ENCODE results near the gene USP25.

Gene USP25

GRCh38 chr21:15775291-15775690 is 45.5 kb downstream of the USP25 start:
- H3K18ac ChIP-seq (ENCODE audit: low read length) = no peak overlapping the region
- H3K27me3 ChIP-seq (ENCODE audit: insufficient read depth, low read length, poor library complexity) = no peaks in the 10 kb centered on the region
- no peak overlapping the region for H2BK120ac ChIP-seq (ENCODE audit: low read depth, low read length)
- no peak overlapping the region for H3K9ac ChIP-seq (ENCODE audit: low read length)
- no peaks in the 10 kb centered on the region for H3K36me3 ChIP-seq (ENCODE audit: control insufficient read depth, insufficient read depth, low read length)
- no peak overlapping the region for H3K23ac ChIP-seq (ENCODE audit: low read length)
- no peak overlapping the region for H3K4ac ChIP-seq (ENCODE audit: low read depth, low read length)
- no peak overlapping the region for H4K5ac ChIP-seq (ENCODE audit: low read length)
- H3K4me3 ChIP-seq (ENCODE audit: low read length) = no peak overlapping the region
- H3K56ac ChIP-seq (ENCODE audit: low read length) = no peak overlapping the region
- H3K4me1 ChIP-seq (ENCODE audit: control insufficient read depth, low read depth, low read length) = peaks cover 4% of the 10 kb centered on the region
- H2AK5ac ChIP-seq (ENCODE audit: low read length) = no peak overlapping the region
- no CpG with 5 or more reads among the region's 4 CpGs for WGBS (ENCODE audit: extremely low coverage, insufficient coverage, low lambda C conversion rate)
- H3K27ac ChIP-seq (ENCODE audit: low read depth, low read length) = no peak overlapping the region
- peaks cover 7% of the 10 kb centered on the region for H3K79me2 ChIP-seq (ENCODE audit: control insufficient read depth, insufficient read depth, low read length)
- no peak overlapping the region for H4K8ac ChIP-seq (ENCODE audit: low read depth, low read length)
- no peak overlapping the region for H2BK5ac ChIP-seq (ENCODE audit: low read length)
- peak; percentile 44 for DNase-seq
- no peaks in the 10 kb centered on the region for H3K79me1 ChIP-seq (ENCODE audit: low read length)
- no peak overlapping the region for H3K4me2 ChIP-seq (ENCODE audit: low read length)
- no peak overlapping the region for H2BK15ac ChIP-seq (replicated peaks; ENCODE audit: low read depth)

DNA sequence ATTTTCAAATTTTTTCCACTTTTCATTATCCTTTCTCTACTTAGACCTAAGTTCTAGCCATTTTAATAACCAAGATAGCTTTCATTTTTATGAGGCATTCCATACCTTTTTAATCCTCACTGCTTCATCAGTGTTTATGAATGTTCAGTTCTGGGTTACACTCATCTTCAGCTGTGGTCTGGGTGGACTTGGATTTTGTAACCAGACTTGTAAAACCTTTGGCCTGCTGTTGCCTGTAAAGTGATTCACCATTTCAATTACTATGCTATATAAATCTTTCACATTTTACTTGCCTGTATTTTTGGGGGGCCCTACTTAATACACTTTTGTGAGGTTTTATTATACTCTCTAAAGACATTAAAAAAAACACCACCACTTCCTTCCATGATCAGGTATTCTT is 46.2 kb downstream of the USP25 start:
- H3K79me1 ChIP-seq (ENCODE audit: low read length) = peaks cover under 1% of the 10 kb centered on the region
- no peak overlapping the region for H3K56ac ChIP-seq (ENCODE audit: low read length)
- H3K4ac ChIP-seq (ENCODE audit: low read depth, low read length) = no peak overlapping the region
- no peaks in the 10 kb centered on the region for H3K27me3 ChIP-seq (ENCODE audit: insufficient read depth, low read length, poor library complexity)
- peaks cover 7% of the 10 kb centered on the region for H3K79me2 ChIP-seq (ENCODE audit: control insufficient read depth, insufficient read depth, low read length)
- no peak overlapping the region for H3K27ac ChIP-seq (ENCODE audit: low read depth, low read length)
- no peak overlapping the region for H4K8ac ChIP-seq (ENCODE audit: low read depth, low read length)
- H3K23ac ChIP-seq (ENCODE audit: low read length) = no peak overlapping the region
- H2BK5ac ChIP-seq (ENCODE audit: low read length) = no peak overlapping the region
- no peak overlapping the region for H3K9ac ChIP-seq (ENCODE audit: low read length)
- no peak overlapping the region for H2BK120ac ChIP-seq (ENCODE audit: low read depth, low read length)
- H3K18ac ChIP-seq (ENCODE audit: low read length) = no peak overlapping the region
- peaks cover 4% of the 10 kb centered on the region for H3K4me1 ChIP-seq (ENCODE audit: control insufficient read depth, low read depth, low read length)
- DNase-seq = no peak
- H2BK15ac ChIP-seq (replicated peaks; ENCODE audit: low read depth) = no peak overlapping the region
- H3K36me3 ChIP-seq (ENCODE audit: control insufficient read depth, insufficient read depth, low read length) = no peaks in the 10 kb centered on the region
- H3K4me2 ChIP-seq (ENCODE audit: low read length) = no peak overlapping the region
- no peak overlapping the region for H2AK5ac ChIP-seq (ENCODE audit: low read length)
- H4K5ac ChIP-seq (ENCODE audit: low read length) = no peak overlapping the region
- no peak overlapping the region for H3K4me3 ChIP-seq (ENCODE audit: low read length)

DNA sequence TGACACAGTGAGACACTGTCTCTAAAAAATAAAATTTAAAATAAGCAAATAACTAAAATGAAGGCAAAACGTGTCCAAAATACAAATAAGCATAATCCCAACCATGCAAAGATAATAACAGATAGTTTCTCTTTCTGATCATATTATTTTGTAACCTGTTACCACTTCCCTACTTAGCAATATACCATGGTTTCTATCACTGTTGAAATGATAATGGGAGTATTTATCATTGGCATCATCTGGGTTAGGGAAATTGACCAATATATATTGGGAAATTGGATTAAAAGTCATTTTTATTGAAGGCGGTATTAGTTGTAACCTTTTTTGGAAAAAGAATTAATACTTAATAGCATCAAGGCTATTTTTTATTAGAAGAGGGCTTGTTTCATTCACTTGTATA is 47.0 kb downstream of the USP25 start:
- no peak overlapping the region for H3K27ac ChIP-seq (ENCODE audit: low read depth, low read length)
- no peak overlapping the region for H3K56ac ChIP-seq (ENCODE audit: low read length)
- DNase-seq = no peak

DNA sequence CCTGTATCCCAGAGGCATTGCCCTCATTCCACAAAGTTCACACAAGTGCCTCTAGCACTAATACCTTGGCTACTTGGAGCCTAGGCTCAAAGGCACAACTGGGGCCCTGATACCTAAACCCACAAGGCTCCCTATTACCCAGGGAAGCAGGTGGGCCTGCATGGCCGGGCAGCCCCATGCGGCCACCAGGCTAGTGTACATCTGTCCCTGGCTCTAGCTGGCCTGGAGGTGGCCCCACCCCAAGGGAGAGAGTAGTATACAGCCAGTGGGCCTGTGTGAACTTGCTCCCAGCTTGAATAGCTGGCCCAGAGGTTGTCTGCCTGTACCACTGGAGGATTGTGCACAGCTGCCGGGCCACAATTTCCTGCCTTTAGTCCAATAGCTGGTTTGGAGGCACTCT is 52.2 kb downstream of the USP25 start:
- Histone ChIP-seq H3K27me3 (ENCODE audit: insufficient read depth, low read length, poor library complexity) (no peaks in the 10 kb centered on the region), H3K4me1 (ENCODE audit: control insufficient read depth, low read depth, low read length) (no peaks in the 10 kb centered on the region), H3K18ac (ENCODE audit: low read length) (no peak overlapping the region), H2BK15ac (replicated peaks; ENCODE audit: low read depth) (no peak overlapping the region), H3K4me2 (ENCODE audit: low read length) (no peak overlapping the region), H3K36me3 (ENCODE audit: control insufficient read depth, insufficient read depth, low read length) (peaks cover 6% of the 10 kb centered on the region), H3K56ac (ENCODE audit: low read length) (no peak overlapping the region), H2AK5ac (ENCODE audit: low read length) (no peak overlapping the region), H2BK120ac (ENCODE audit: low read depth, low read length) (no peak overlapping the region), H3K23ac (ENCODE audit: low read length) (no peak overlapping the region), H4K5ac (ENCODE audit: low read length) (no peak overlapping the region), H3K27ac (ENCODE audit: low read depth, low read length) (no peak overlapping the region), H4K8ac (ENCODE audit: low read depth, low read length) (no peak overlapping the region), H3K79me2 (ENCODE audit: control insufficient read depth, insufficient read depth, low read length) (no peaks in the 10 kb centered on the region), H3K4me3 (ENCODE audit: low read length) (no peak overlapping the region), H3K9ac (ENCODE audit: low read length) (no peak overlapping the region), H3K4ac (ENCODE audit: low read depth, low read length) (no peak overlapping the region), H3K79me1 (ENCODE audit: low read length) (peaks cover 10% of the 10 kb centered on the region), H2BK5ac (ENCODE audit: low read length) (no peak overlapping the region)
- DNase-seq = no peak
- WGBS (ENCODE audit: extremely low coverage, insufficient coverage, low lambda C conversion rate) = no CpG with 5 or more reads among the region's 3 CpGs

More for the DNA sequence above, 47.0 kb downstream of the USP25 start:
- no peak overlapping the region for H3K4me2 ChIP-seq (ENCODE audit: low read length)
- no peak overlapping the region for H3K9ac ChIP-seq (ENCODE audit: low read length)
- H4K5ac ChIP-seq (ENCODE audit: low read length) = no peak overlapping the region
- no peaks in the 10 kb centered on the region for H3K27me3 ChIP-seq (ENCODE audit: insufficient read depth, low read length, poor library complexity)
- no peak overlapping the region for H2BK15ac ChIP-seq (replicated peaks; ENCODE audit: low read depth)
- no peak overlapping the region for H4K8ac ChIP-seq (ENCODE audit: low read depth, low read length)
- no peak overlapping the region for H3K4ac ChIP-seq (ENCODE audit: low read depth, low read length)
- H2BK120ac ChIP-seq (ENCODE audit: low read depth, low read length) = no peak overlapping the region
- no peak overlapping the region for H3K23ac ChIP-seq (ENCODE audit: low read length)
- no peak overlapping the region for H3K4me3 ChIP-seq (ENCODE audit: low read length)
- H3K36me3 ChIP-seq (ENCODE audit: control insufficient read depth, insufficient read depth, low read length) = no peaks in the 10 kb centered on the region
- no peak overlapping the region for H3K18ac ChIP-seq (ENCODE audit: low read length)
- no peak overlapping the region for H2AK5ac ChIP-seq (ENCODE audit: low read length)
- H3K79me2 ChIP-seq (ENCODE audit: control insufficient read depth, insufficient read depth, low read length) = peaks cover 5% of the 10 kb centered on the region
- peaks cover 4% of the 10 kb centered on the region for H3K4me1 ChIP-seq (ENCODE audit: control insufficient read depth, low read depth, low read length)
- 100% methylated on average over 1 of the region's 2 CpGs for WGBS (ENCODE audit: extremely low coverage, insufficient coverage, low lambda C conversion rate)
- H2BK5ac ChIP-seq (ENCODE audit: low read length) = no peak overlapping the region
- peaks cover 6% of the 10 kb centered on the region for H3K79me1 ChIP-seq (ENCODE audit: low read length)

DNA sequence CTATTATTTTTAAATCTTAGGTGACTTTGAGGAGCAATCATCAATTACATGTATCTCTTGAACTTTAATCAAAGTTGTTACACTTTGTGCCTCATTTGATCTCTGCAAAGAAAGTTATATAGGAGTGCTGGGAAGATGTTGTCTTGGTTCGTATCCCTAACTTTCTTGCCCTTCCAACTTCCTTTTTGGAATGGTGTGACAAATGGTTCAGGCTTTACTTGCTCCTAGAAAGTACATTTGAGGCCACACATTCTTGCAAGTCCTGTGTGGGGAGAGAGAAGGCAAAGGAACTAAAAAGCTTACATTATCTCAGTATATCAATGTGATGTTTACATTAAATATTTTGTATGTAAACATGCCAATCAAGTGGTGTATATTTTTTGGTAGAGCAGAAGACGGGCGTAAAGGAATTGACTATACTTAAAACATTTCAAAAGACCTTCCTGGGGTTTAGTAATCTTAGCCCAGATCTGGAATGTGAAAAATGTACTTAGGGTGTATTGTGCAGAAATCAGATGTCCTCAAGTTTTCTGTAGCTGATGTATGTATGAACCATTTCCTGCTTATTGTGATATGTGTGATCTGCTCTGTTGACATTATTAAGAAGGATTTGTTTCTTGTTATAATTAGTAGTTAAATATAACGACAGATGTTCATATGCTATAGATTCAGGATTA is 59.2 kb downstream of the USP25 start:
- no peak overlapping the region for H2AK5ac ChIP-seq (ENCODE audit: low read length)
- H4K8ac ChIP-seq (ENCODE audit: low read depth, low read length) = no peak overlapping the region
- no peak overlapping the region for H3K18ac ChIP-seq (ENCODE audit: low read length)
- WGBS (ENCODE audit: extremely low coverage, insufficient coverage, low lambda C conversion rate) = 100% methylated on average over 1 of the region's 4 CpGs
- H3K56ac ChIP-seq (ENCODE audit: low read length) = no peak overlapping the region
- H3K79me2 ChIP-seq (ENCODE audit: control insufficient read depth, insufficient read depth, low read length) = no peaks in the 10 kb centered on the region
- H3K4me3 ChIP-seq (ENCODE audit: low read length) = no peak overlapping the region
- no peak overlapping the region for H3K4ac ChIP-seq (ENCODE audit: low read depth, low read length)
- no peaks in the 10 kb centered on the region for H3K36me3 ChIP-seq (ENCODE audit: control insufficient read depth, insufficient read depth, low read length)
- no peak overlapping the region for H3K9ac ChIP-seq (ENCODE audit: low read length)
- H3K27me3 ChIP-seq (ENCODE audit: insufficient read depth, low read length, poor library complexity) = no peaks in the 10 kb centered on the region
- H3K23ac ChIP-seq (ENCODE audit: low read length) = no peak overlapping the region
- no peak overlapping the region for H3K4me2 ChIP-seq (ENCODE audit: low read length)
- DNase-seq = peak; percentile 52
- H4K5ac ChIP-seq (ENCODE audit: low read length) = no peak overlapping the region
- H3K4me1 ChIP-seq (ENCODE audit: control insufficient read depth, low read depth, low read length) = no peaks in the 10 kb centered on the region
- no peak overlapping the region for H2BK120ac ChIP-seq (ENCODE audit: low read depth, low read length)
- no peak overlapping the region for H2BK5ac ChIP-seq (ENCODE audit: low read length)
- no peak overlapping the region for H3K27ac ChIP-seq (ENCODE audit: low read depth, low read length)
- peaks cover 2% of the 10 kb centered on the region for H3K79me1 ChIP-seq (ENCODE audit: low read length)
- no peak overlapping the region for H2BK15ac ChIP-seq (replicated peaks; ENCODE audit: low read depth)

GRCh38 chr21:15793109-15793508 is 63.3 kb downstream of the USP25 start:
- Histone ChIP-seq H3K27me3 (ENCODE audit: insufficient read depth, low read length, poor library complexity) (no peaks in the 10 kb centered on the region), H3K4me3 (ENCODE audit: low read length) (no peak overlapping the region)

More at GRCh38 chr21:15793109-15793508, 63.3 kb downstream of the USP25 start:
- Histone ChIP-seq H3K23ac (ENCODE audit: low read length) (no peak overlapping the region), H3K9ac (ENCODE audit: low read length) (no peak overlapping the region), H2BK120ac (ENCODE audit: low read depth, low read length) (no peak overlapping the region), H4K5ac (ENCODE audit: low read length) (no peak overlapping the region), H3K56ac (ENCODE audit: low read length) (no peak overlapping the region), H2AK5ac (ENCODE audit: low read length) (no peak overlapping the region), H2BK15ac (replicated peaks; ENCODE audit: low read depth) (no peak overlapping the region), H2BK5ac (ENCODE audit: low read length) (no peak overlapping the region), H3K18ac (ENCODE audit: low read length) (no peak overlapping the region), H4K8ac (ENCODE audit: low read depth, low read length) (no peak overlapping the region), H3K4ac (ENCODE audit: low read depth, low read length) (no peak overlapping the region), H3K79me1 (ENCODE audit: low read length) (peaks cover 7% of the 10 kb centered on the region), H3K27ac (ENCODE audit: low read depth, low read length) (no peak overlapping the region), H3K36me3 (ENCODE audit: control insufficient read depth, insufficient read depth, low read length) (no peaks in the 10 kb centered on the region), H3K79me2 (ENCODE audit: control insufficient read depth, insufficient read depth, low read length) (no peaks in the 10 kb centered on the region), H3K4me1 (ENCODE audit: control insufficient read depth, low read depth, low read length) (no peaks in the 10 kb centered on the region), H3K4me2 (ENCODE audit: low read length) (no peak overlapping the region)
- DNase-seq = no peak

Measured in mesendoderm (in vitro differentiated cells).